Measurements from ENCODE around the gene SETBP1.

Gene SETBP1

DNA sequence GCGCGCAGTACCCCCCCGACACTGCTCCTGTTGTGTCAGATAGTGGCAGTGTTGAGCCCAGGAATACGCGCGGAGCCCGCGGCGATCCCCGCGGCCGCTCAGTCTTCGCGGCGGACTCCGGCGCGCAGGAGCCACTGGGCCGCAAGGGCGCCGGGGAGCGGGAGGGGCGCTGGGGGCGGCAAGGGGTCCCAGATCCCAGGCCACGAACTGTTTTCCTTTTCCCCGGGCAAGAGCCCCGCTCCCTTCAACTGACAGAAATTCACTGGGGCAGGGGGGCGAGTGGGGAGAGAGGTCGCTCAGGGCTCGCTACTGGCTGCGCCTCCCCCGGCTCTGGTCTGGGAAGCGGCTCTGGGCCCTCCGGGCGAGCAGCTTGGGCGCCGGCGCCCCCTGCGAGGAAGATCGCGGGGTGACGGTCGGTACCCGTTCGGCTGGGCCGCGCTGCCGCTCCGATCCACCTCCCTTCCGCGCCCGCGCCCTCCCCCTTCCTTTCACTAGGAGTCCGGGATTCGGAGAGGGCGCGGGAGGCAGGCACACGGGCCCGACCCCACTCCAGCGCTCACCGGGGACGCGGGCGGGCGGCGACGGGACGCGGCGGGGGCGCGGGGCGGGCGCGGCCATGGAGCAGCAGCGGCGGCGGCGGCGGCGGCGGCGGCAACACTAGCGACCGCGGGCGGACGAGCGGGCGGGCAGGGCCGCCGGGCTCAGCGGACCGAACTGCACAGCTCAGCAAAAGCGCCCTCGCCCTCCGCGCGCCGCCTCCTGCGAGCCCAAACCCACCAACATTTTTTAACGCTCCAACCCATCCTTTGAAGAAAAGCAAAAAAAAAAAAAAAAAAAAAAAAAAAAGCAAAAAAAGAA lies 1.4 kb upstream of the SETBP1 start:
- peak overlapping the region; percentile 75 for H3K4me3 ChIP-seq (ENCODE audit: low read depth, low read length)
- peak; percentile 89 for TF ChIP-seq CTCF (IDR thresholded peaks at IDR 0.05; ENCODE audit: control insufficient read depth, extremely low read depth, insufficient read depth)
- DNase-seq (ENCODE audit: low read depth): peak; percentile 58

DNA sequence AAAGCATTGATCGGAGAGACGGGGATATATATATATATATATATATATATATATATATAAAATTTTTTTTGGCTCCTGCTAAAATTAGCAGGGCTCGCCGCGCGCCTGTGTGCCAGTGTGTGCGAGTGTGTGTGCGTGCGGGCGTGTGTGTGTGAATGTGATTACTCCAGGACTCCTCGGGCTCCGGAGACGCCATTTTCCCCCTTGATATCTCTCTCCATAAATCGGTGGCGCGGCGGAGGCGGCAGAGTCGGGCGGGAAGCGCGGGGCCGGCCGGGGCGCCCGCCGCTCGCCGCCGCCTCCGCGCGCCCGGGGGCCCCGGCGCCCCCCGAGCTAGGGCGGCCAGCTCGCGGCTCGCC lies 795 bp upstream of the SETBP1 start:
- DNase-seq (ENCODE audit: low read depth): no peak

GRCh38 chr18:44681076-44681970 lies 635 bp downstream of the SETBP1 start:
- TF ChIP-seq CTCF (IDR thresholded peaks at IDR 0.05; ENCODE audit: control insufficient read depth, extremely low read depth, insufficient read depth): no peak
- peak overlapping the region; percentile 75 for H3K4me3 ChIP-seq (ENCODE audit: low read depth, low read length)
- DNase-seq (ENCODE audit: low read depth): no peak

More for the DNA sequence above, 795 bp upstream of the SETBP1 start:
- peak overlapping the region; percentile 75 for H3K4me3 ChIP-seq (ENCODE audit: low read depth, low read length)
- TF ChIP-seq CTCF (IDR thresholded peaks at IDR 0.05; ENCODE audit: control insufficient read depth, extremely low read depth, insufficient read depth): no peak

GRCh38 chr18:44682201-44682870 lies 1.6 kb downstream of the SETBP1 start:
- H3K4me3 ChIP-seq (ENCODE audit: low read depth, low read length): no peak overlapping the region
- no peak for DNase-seq (ENCODE audit: low read depth)
- TF ChIP-seq CTCF (IDR thresholded peaks at IDR 0.05; ENCODE audit: control insufficient read depth, extremely low read depth, insufficient read depth): no peak

- H3K4me3 ChIP-seq (ENCODE audit: low read depth, low read length): no peak overlapping the region
- no peak for TF ChIP-seq CTCF (IDR thresholded peaks at IDR 0.05; ENCODE audit: control insufficient read depth, extremely low read depth, insufficient read depth)
Observed at GRCh38 chr18:44682871-44683221, 2.2 kb downstream of the SETBP1 start.

DNA sequence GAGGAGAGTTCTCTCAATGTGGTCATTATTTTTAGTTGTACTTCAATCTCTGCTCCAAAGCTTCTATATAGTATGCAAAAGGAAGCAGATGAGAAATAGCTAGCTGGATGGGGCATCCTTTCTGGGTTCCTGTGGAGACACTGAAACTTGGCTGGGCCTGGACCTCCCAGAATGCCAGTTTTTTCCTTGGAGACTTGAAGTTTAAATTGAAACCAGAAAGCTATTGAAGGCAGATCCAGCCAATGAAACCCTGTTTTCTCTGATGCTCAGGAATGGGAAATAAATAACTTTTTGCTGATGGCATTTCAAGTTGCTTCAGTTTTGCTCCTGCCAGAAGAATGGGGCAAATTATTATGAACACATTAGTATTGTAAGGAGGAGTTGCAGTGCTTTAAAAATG lies 2.9 kb downstream of the SETBP1 start:
- no peak for TF ChIP-seq CTCF (IDR thresholded peaks at IDR 0.05; ENCODE audit: control insufficient read depth, extremely low read depth, insufficient read depth)
- no peak overlapping the region for H3K4me3 ChIP-seq (ENCODE audit: low read depth, low read length)
- no peak for DNase-seq (ENCODE audit: low read depth)

More at GRCh38 chr18:44682871-44683221, 2.2 kb downstream of the SETBP1 start:
- DNase-seq (ENCODE audit: low read depth): no peak
